K562 (cell line): ENCODE measurements around the gene HSPA14. TPM values are rescaled to one million over a fixed set of nuclear protein-coding genes. Genes with fewer than 3 reads are reported as not detected.

Experiments used
- ARID4B ChIP-seq: sonication (generic); formaldehyde crosslinking; IDR thresholded peaks from 2 replicates; pipeline ENCODE4 v1.8.0; 2022; ENCODE audit warnings: mild to moderate bottlenecking, missing genetic modification reagents
- ELK1 ChIP-seq: sonication (generic); formaldehyde crosslinking; IDR thresholded peaks from 2 replicates; pipeline ENCODE4 v1.8.1; 2022; ENCODE audit warnings: missing genetic modification reagents
- EP400 ChIP-seq: fragments of 450-650 bp; IDR thresholded peaks from 2 replicates; pipeline ENCODE4 v1.6.1; 2017; ENCODE audit warnings: antibody characterized with exemption, mild to moderate bottlenecking, moderate library complexity
- FOXP1 ChIP-seq: sonication (generic); formaldehyde crosslinking; IDR thresholded peaks from 2 replicates; pipeline ENCODE4 v1.8.0; 2022; ENCODE audit warnings: mild to moderate bottlenecking, missing genetic modification reagents
- GABPB1 ChIP-seq: sonication (generic); formaldehyde crosslinking; IDR thresholded peaks from 2 replicates; pipeline ENCODE4 v1.8.0; 2022; ENCODE audit warnings: mild to moderate bottlenecking, missing genetic modification reagents
- KAT7 ChIP-seq: sonication (generic); formaldehyde crosslinking; IDR thresholded peaks from 2 replicates; pipeline ENCODE4 v1.8.0; 2022; ENCODE audit warnings: missing genetic modification reagents, mild to moderate bottlenecking, borderline replicate concordance
- NFE2 ChIP-seq: IDR thresholded peaks from 2 replicates; pipeline ENCODE4 v1.6.1; 2014; ENCODE audit warnings: antibody characterized with exemption, low read depth
- SUPT5H ChIP-seq: fragments of 450-650 bp; IDR thresholded peaks from 2 replicates; pipeline ENCODE4 v1.6.1; 2016
- ZBTB33 ChIP-seq: sonication (generic); formaldehyde crosslinking; IDR thresholded peaks from 2 replicates; pipeline ENCODE4 v1.8.1; 2023; ENCODE audit warnings: mild to moderate bottlenecking, missing genetic modification reagents
- ZNF263 ChIP-seq: sonication (generic); formaldehyde crosslinking; IDR thresholded peaks from 2 replicates; pipeline ENCODE4 v1.8.0; 2022; ENCODE audit warnings: mild to moderate bottlenecking, missing genetic modification reagents, borderline replicate concordance
- ZNF655 ChIP-seq: fragments of 250-450 bp; sonication (Bioruptor Pico); IDR thresholded peaks from 2 replicates; pipeline ENCODE4 v1.5.0; 2021
- ZNF695 ChIP-seq: fragments of 450-650 bp; formaldehyde crosslinking; IDR thresholded peaks from 2 replicates; pipeline ENCODE4 v1.4.0; 2020; ENCODE audit warnings: mild to moderate bottlenecking, moderate library complexity
- ZNF740 ChIP-seq, 3 experiments: fragments of 200-800 bp in 1 of 3; sonication (Bioruptor generic) in 1 of 3; sonication (generic) in 1 of 3; formaldehyde crosslinking in 1 of 3; IDR thresholded peaks; 2 replicates each; pipeline versions ENCODE4 v1.6.1 to v1.8.0; 2016 to 2022; ENCODE audit warnings: mild to moderate bottlenecking in 2 of 3, missing compliant biosample characterization in 2 of 3, missing genetic modification characterization in 2 of 3, missing genetic modification reagents in 1 of 3
- polyA plus RNA-seq, 8 experiments: library from polyadenylated mRNA; depleted of rRNA in 4 of 8; stranded (reverse) in 5 of 8; unstranded in 3 of 8; fragments of >200 nt; fragmentation: Nextera tagmentation in 2 of 8; fragmentation: Illumina TruSeq in 1 of 8; extraction: Ambion mirVana in 2 of 8; extraction: Trizol in 1 of 8; gene quantifications; 2 replicates each; pipeline versions ENCODE4 v1.2.1 to v1.2.3, GENCODE V29; 2011 to 2014; ENCODE audit warnings: inconsistent platforms in 1 of 8, missing spikeins in 1 of 8
- total RNA-seq, 7 experiments: library from RNA; depleted of rRNA in 6 of 7; stranded (reverse); fragments of >200 nt in 6 of 7; fragmentation: Illumina TruSeq in 2 of 7; extraction: Trizol in 2 of 7; gene quantifications; 2 replicates each; pipeline versions ENCODE4 v1.2.1 to v1.2.3, GENCODE V29; 2011 to 2021; ENCODE audit warnings: low replicate concordance in 1 of 7

Gene HSPA14
- total and polyA plus RNA-seq, 9 of the 15 experiments (the other 6 are each of a cell fraction or from before 2014, with no cell fraction given), result 41.9 to 75.0 (median 63.2) TPM

GRCh38 chr10:14879124-14879927, 41.2 kb downstream of the HSPA14 start (continued):
- TF ChIP-seq GABPB1 (CRISPR knock-in tag) (no peak), ZBTB33 (CRISPR knock-in tag) (peak; percentile 14; the same call in 1 of the 2 replicates), ZNF655 (no peak), KAT7 (no peak), ELK1 (CRISPR knock-in tag) (no peak), NFE2 (no peak), FOXP1 (CRISPR knock-in tag) (no peak), SUPT5H (no peak), EP400 (no peak; the same call in 1 of the 2 replicates), ARID4B (CRISPR knock-in tag) (no peak), ZNF263 (no peak), ZNF740 (CRISPR knock-in tag; IDR thresholded peaks at IDR 0.05) (peak; percentile 14; the same call in 1 of the 2 replicates), ZNF740 (tag; IDR thresholded peaks at IDR 0.05) (0 out of 4 replicates have a peak, but pooled peaks of 1 of the 2 experiments have one; percentile 43), ZNF695 (no peak)
